ENCODE data around the gene BOLA1.

GRCh38 chr1:149945206-149945605 is 45.8 kb downstream of the BOLA1 start:
- no peak for TF ChIP-seq GATA2 (IDR thresholded peaks at IDR 0.05; ENCODE audit: low read depth, low read length)
- TF ChIP-seq GATA3 (IDR thresholded peaks at IDR 0.05; ENCODE audit: low read depth, low read length), result no peak

Measured in SH-SY5Y (cell line).